HepG2 (cell line): ENCODE data around the gene SLC38A2. TPM values are rescaled to one million over a fixed set of nuclear protein-coding genes. Genes with fewer than 3 reads are reported as not detected.

ENCODE experiments used
- ARID4A ChIP-seq: sonication (generic); formaldehyde crosslinking; IDR thresholded peaks from 2 replicates; pipeline ENCODE4 v1.5.0; 2020; ENCODE audit warnings: mild to moderate bottlenecking, missing genetic modification reagents, borderline replicate concordance
- KAT7 ChIP-seq: IDR thresholded peaks from 2 replicates; pipeline ENCODE4 v1.6.1; 2018; ENCODE audit warnings: borderline replicate concordance, missing compliant biosample characterization
- NFIB ChIP-seq: sonication (generic); formaldehyde crosslinking; IDR thresholded peaks from 2 replicates; pipeline ENCODE4 v1.9.0; 2021; ENCODE audit warnings: missing genetic modification reagents, mild to moderate bottlenecking, borderline replicate concordance
- NR0B2 ChIP-seq: sonication (generic); formaldehyde crosslinking; IDR thresholded peaks from 2 replicates; pipeline ENCODE4 v1.4.0; 2020; ENCODE audit warnings: mild to moderate bottlenecking, missing genetic modification reagents
- PHF5A ChIP-seq: IDR thresholded peaks from one replicate; pipeline ENCODE4 v1.6.1; 2018; ENCODE audit warnings: low read depth, missing genetic modification reagents; ENCODE audit not compliant: unreplicated experiment
- RBM22 ChIP-seq: fragments of 200-400 bp; formaldehyde crosslinking; optimal IDR thresholded peaks from 2 replicates; pipeline ENCODE3; 2017; ENCODE audit warnings: mild to moderate bottlenecking, low read length, moderate library complexity
- SOX6 ChIP-seq, 2 experiments: fragments of 450-650 bp in 1 of 2; sonication (generic) in 1 of 2; formaldehyde crosslinking in 1 of 2; IDR thresholded peaks; 2 replicates each; pipeline versions ENCODE4 v1.4.0 to v1.6.1; 2017 to 2020; ENCODE audit warnings: antibody characterized with exemption in 1 of 2, mild to moderate bottlenecking in 1 of 2, missing genetic modification reagents in 1 of 2
- STAG1 ChIP-seq: sonication (generic); formaldehyde crosslinking; IDR thresholded peaks from 2 replicates; pipeline ENCODE4 v1.4.0; 2020; ENCODE audit warnings: missing genetic modification reagents
- THAP9 ChIP-seq: sonication (generic); formaldehyde crosslinking; IDR thresholded peaks from 2 replicates; pipeline ENCODE4; 2020; ENCODE audit warnings: missing genetic modification reagents, mild to moderate bottlenecking, borderline replicate concordance
- TRIM24 ChIP-seq: sonication (generic); formaldehyde crosslinking; IDR thresholded peaks from 2 replicates; pipeline ENCODE4 v1.8.0; 2022; ENCODE audit warnings: mild to moderate bottlenecking, missing genetic modification reagents
- TSC22D2 ChIP-seq: sonication (generic); formaldehyde crosslinking; IDR thresholded peaks from 2 replicates; pipeline ENCODE4 v1.5.1; 2020; ENCODE audit warnings: missing genetic modification reagents, mild to moderate bottlenecking, borderline replicate concordance
- ZNF30 ChIP-seq: sonication (generic); formaldehyde crosslinking; IDR thresholded peaks from 2 replicates; pipeline ENCODE4 v1.5.0; 2020; ENCODE audit warnings: mild to moderate bottlenecking, missing genetic modification reagents
- ZNF317 ChIP-seq: sonication (generic); formaldehyde crosslinking; IDR thresholded peaks from 2 replicates; pipeline ENCODE4 v1.5.0; 2020; ENCODE audit warnings: mild to moderate bottlenecking, missing genetic modification reagents
- ZNF564 ChIP-seq: sonication (generic); formaldehyde crosslinking; IDR thresholded peaks from 2 replicates; pipeline ENCODE4 v1.8.1; 2023; ENCODE audit warnings: mild to moderate bottlenecking, missing genetic modification reagents
- ZNF570 ChIP-seq: sonication (generic); formaldehyde crosslinking; IDR thresholded peaks from 2 replicates; pipeline ENCODE4 v1.4.0; 2020; ENCODE audit warnings: mild to moderate bottlenecking, missing genetic modification reagents, borderline replicate concordance
- ZNF644 ChIP-seq: IDR thresholded peaks from 2 replicates; pipeline ENCODE4 v1.6.1; 2016; ENCODE audit warnings: low read depth
- ZNF883 ChIP-seq: sonication (generic); formaldehyde crosslinking; IDR thresholded peaks from 2 replicates; pipeline ENCODE4 v1.5.1; 2020; ENCODE audit warnings: mild to moderate bottlenecking, missing genetic modification reagents; ENCODE audit errors: not compliant biosample characterization
- polyA plus RNA-seq, 8 experiments: library from polyadenylated mRNA; depleted of rRNA in 3 of 8; stranded (reverse) in 7 of 8; unstranded in 1 of 8; fragments of >200 nt; fragmentation: Illumina TruSeq in 4 of 8; extraction: Trizol in 4 of 8; gene quantifications; 2 replicates each; pipeline versions ENCODE4 v1.2.1 to v1.2.3, GENCODE V29; 2011 to 2016; ENCODE audit warnings: low read depth in 4 of 8, missing spikeins in 1 of 8, mixed read lengths in 1 of 8; ENCODE audit not compliant: insufficient read depth in 1 of 8
- total RNA-seq, 5 experiments: library from RNA; depleted of rRNA; stranded (reverse); fragments of >200 nt; fragmentation: Illumina TruSeq; extraction: Trizol; gene quantifications; 2 replicates each; pipeline ENCODE4 v1.2.3, GENCODE V29; 2016; ENCODE audit warnings: low read depth in 1 of 5
- TF ChIP-seq, protein P1 (sequence below): sonication (generic); formaldehyde crosslinking; IDR thresholded peaks from 2 replicates; pipeline ENCODE4 v1.9.0; 2021; ENCODE audit warnings: missing genetic modification reagents, borderline replicate concordance

The SLC38A2 gene
- total and polyA plus RNA-seq, 2 of the 13 experiments (the other 11 are each of a cell fraction or from before 2014, with no cell fraction given): 368 to 880 TPM

DNA sequence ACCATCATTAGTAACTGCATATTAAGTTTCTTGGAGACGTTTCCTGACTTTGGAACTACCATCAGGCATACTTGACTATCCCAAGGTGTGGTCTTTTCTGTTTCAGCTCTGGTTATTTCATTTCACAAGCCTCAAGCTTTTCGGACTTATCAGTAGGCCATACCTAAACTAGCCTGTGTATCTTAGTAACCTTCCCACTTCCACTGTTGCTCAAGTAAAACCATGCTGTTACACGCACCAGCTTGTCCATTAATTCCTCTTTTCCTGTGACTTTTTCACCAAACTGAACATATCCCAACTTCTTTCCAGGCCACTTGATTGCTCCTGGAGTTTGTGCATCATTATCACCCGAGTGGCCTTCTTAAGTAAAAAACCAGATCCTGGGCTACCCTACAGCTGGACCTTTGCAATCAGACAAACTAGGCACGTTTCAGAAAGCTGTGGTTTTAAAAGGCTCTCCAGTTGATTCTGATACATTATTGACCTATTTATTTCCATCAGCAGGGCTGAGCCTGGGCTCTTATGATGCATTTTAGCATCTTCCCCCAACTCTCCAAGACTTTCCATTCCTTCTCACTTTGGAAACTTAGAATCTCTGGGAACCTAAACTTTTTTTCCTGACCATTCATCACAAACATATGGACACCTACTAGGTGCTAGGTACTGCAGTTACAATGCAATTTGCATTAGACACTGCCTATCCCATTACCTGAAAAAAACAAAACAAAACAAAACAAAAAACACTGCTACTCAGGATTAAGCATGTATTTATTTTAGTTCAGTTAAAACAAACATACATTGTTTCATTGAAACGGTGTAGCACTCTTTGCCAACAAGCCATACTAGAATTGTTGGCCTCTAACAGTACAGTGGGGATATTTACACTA is 14.9 kb downstream of the SLC38A2 start (continued):
- TF ChIP-seq ARID4A (CRISPR knock-in tag) (no peak), ZNF564 (CRISPR knock-in tag) (peak; percentile 28; the same call in 1 of the 2 replicates), ZNF883 (no peak), RBM22 (peak; percentile 100), ZNF644 (no peak; the same call in 1 of the 2 replicates), STAG1 (peak; percentile 24; the same call in 1 of the 2 replicates), NFIB (CRISPR knock-in tag) (no peak; the same call in 1 of the 2 replicates), KAT7 (no peak; the same call in 1 of the 2 replicates), TSC22D2 (CRISPR knock-in tag) (peak; percentile 70; the same call in 1 of the 2 replicates), ZNF30 (CRISPR knock-in tag) (no peak), TRIM24 (no peak), NR0B2 (CRISPR knock-in tag) (no peak), ZNF317 (CRISPR knock-in tag) (peak; percentile 85; the same call in 1 of the 2 replicates), PHF5A (CRISPR knock-in tag) (peak; percentile 97), SOX6 (IDR thresholded peaks at IDR 0.05) (no peak), SOX6 (CRISPR knock-in tag; IDR thresholded peaks at IDR 0.05) (peak; percentile 78), ZNF570 (CRISPR knock-in tag) (no peak), THAP9 (CRISPR knock-in tag) (no peak)
- TF ChIP-seq, protein P1, sequence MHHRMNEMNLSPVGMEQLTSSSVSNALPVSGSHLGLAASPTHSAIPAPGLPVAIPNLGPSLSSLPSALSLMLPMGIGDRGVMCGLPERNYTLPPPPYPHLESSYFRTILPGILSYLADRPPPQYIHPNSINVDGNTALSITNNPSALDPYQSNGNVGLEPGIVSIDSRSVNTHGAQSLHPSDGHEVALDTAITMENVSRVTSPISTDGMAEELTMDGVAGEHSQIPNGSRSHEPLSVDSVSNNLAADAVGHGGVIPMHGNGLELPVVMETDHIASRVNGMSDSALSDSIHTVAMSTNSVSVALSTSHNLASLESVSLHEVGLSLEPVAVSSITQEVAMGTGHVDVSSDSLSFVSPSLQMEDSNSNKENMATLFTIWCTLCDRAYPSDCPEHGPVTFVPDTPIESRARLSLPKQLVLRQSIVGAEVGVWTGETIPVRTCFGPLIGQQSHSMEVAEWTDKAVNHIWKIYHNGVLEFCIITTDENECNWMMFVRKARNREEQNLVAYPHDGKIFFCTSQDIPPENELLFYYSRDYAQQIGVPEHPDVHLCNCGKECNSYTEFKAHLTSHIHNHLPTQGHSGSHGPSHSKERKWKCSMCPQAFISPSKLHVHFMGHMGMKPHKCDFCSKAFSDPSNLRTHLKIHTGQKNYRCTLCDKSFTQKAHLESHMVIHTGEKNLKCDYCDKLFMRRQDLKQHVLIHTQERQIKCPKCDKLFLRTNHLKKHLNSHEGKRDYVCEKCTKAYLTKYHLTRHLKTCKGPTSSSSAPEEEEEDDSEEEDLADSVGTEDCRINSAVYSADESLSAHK: no peak
